ENCODE results near the gene MAL.

Gene MAL

DNA sequence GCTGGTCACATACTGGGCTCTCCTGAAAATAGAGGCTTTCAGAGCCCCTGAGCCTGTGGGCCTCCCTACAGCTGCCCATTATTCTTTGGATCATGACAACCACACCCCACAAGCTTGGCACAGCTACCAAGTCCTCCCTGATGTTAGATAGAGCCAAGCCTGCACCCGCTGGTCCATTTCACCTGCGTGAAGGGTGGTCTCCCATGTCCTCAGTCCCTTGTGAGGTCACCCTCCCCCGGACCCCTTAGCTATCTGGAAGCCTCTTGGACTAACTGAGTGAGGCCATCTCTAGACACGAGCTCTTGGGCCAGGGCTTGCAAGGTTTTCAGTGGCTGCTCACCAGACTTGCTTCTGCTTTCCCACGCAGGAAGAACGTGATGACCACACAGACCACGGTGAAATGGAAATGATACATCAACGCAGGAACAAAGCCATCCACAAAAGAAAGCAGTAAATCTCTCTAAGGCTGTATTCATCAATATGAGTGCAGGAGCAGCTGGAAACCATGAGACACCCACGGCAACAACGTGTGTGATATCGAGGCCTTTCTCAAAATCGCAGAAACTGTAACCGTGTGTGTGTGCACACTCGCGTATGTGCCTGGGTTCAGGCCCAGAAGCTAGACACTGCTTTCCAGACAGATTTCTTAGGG, 10.1 kb upstream of the MAL start:
- no peaks in the 10 kb centered on the region for H3K36me3 ChIP-seq (ENCODE audit: control insufficient read depth, insufficient read depth, low read length)
- H3K4me3 ChIP-seq (ENCODE audit: low read length) = no peak overlapping the region
- H3K9me3 ChIP-seq (ENCODE audit: control insufficient read depth, insufficient read depth, low read length) = peaks cover 2% of the 10 kb centered on the region
- H3K4me1 ChIP-seq (ENCODE audit: control insufficient read depth, insufficient read depth, low read length) = no peaks in the 10 kb centered on the region
- no CpG with 5 or more reads among the region's 15 CpGs for WGBS (ENCODE audit: insufficient coverage, insufficient read length)
- no peak for DNase-seq (ENCODE audit: low read depth, low spot score)
- no peak overlapping the region for H3K27ac ChIP-seq (ENCODE audit: low read length)
- no peaks in the 10 kb centered on the region for H3K27me3 ChIP-seq (ENCODE audit: control insufficient read depth, insufficient read depth, low read length)

DNA sequence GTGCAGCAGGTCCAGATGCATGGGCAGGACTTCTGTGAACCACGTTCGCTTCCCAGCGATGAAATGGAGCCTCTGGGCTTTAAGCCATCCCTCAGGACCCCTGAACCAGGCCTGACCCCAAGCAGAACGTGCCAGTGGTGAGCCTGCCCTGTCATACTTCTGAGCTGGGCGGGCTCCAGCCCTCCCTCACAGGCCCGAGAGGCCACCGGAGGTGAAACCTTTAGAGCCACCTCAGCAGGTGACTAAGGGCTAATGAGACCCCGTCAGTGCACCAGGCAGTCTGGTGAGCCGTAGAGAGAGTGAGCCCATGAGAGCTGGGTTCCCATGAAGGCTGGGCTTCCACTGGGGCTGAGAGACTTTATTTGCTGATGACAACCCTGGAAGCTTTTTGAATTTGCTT, 8.9 kb upstream of the MAL start:
- no CpG with 5 or more reads among the region's 9 CpGs for WGBS (ENCODE audit: insufficient coverage, insufficient read length)

DNA sequence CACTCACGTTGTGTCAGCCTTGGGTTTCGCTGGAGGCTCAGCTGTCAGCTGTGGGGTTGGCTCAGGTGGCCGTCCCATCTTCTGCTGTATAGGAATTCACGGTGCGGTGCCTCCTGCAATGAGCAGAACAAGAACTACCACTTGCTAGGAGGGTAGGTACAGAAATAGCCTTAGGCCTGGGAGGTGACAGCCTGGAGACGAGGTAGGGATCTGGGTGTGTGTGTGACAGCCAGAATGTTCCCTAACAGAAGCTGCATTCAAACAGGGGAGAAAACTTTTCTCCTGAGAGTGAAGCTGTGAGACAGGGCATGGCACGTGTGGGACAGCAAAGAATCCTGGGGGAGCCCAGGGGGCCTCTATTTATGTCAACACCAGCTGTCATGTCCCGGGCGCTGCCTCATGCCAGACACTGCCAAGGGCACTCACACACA, 8.4 kb upstream of the MAL start:
- Histone ChIP-seq H3K9me3 (ENCODE audit: control insufficient read depth, insufficient read depth, low read length) (peaks cover 2% of the 10 kb centered on the region), H3K27me3 (ENCODE audit: control insufficient read depth, insufficient read depth, low read length) (no peaks in the 10 kb centered on the region), H3K36me3 (ENCODE audit: control insufficient read depth, insufficient read depth, low read length) (no peaks in the 10 kb centered on the region), H3K4me1 (ENCODE audit: control insufficient read depth, insufficient read depth, low read length) (no peaks in the 10 kb centered on the region), H3K27ac (ENCODE audit: low read length) (no peak overlapping the region), H3K4me3 (ENCODE audit: low read length) (no peak overlapping the region)
- no peak for DNase-seq (ENCODE audit: low read depth, low spot score)
- whole genome bisulfite sequencing (ENCODE audit: insufficient coverage, insufficient read length) = no CpG with 5 or more reads among the region's 9 CpGs

More for the DNA sequence above, 8.9 kb upstream of the MAL start:
- H3K27me3 ChIP-seq (ENCODE audit: control insufficient read depth, insufficient read depth, low read length) = no peaks in the 10 kb centered on the region
- no peak overlapping the region for H3K27ac ChIP-seq (ENCODE audit: low read length)
- peaks cover 2% of the 10 kb centered on the region for H3K9me3 ChIP-seq (ENCODE audit: control insufficient read depth, insufficient read depth, low read length)
- no peak for DNase-seq (ENCODE audit: low read depth, low spot score)
- no peaks in the 10 kb centered on the region for H3K36me3 ChIP-seq (ENCODE audit: control insufficient read depth, insufficient read depth, low read length)
- H3K4me1 ChIP-seq (ENCODE audit: control insufficient read depth, insufficient read depth, low read length) = no peaks in the 10 kb centered on the region
- H3K4me3 ChIP-seq (ENCODE audit: low read length) = no peak overlapping the region

DNA sequence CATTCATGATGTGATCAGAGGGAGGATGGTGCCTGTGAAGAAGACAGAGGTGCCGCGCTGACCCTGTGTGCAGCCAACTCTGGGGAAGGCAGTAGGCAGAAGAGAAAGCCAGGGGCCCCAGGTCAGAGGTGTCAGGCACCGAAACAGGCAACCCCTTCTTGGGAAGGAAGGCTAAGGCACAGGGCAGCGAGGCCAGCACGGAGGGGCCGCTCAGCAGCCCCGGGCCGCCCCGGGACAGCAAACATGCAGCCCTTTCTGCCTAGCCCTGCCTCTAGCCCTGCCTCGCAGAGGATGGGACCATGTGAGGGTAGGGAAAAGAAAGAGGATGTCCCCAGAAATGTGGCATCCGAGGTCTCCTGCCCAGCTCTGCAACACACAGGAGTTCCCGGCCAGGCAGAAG, 7.7 kb upstream of the MAL start:
- H3K27me3 ChIP-seq (ENCODE audit: control insufficient read depth, insufficient read depth, low read length) = no peaks in the 10 kb centered on the region
- no CpG with 5 or more reads among the region's 12 CpGs for WGBS (ENCODE audit: insufficient coverage, insufficient read length)
- no peak for DNase-seq (ENCODE audit: low read depth, low spot score)
- H3K36me3 ChIP-seq (ENCODE audit: control insufficient read depth, insufficient read depth, low read length) = no peaks in the 10 kb centered on the region
- H3K4me1 ChIP-seq (ENCODE audit: control insufficient read depth, insufficient read depth, low read length) = no peaks in the 10 kb centered on the region
- peaks cover 2% of the 10 kb centered on the region for H3K9me3 ChIP-seq (ENCODE audit: control insufficient read depth, insufficient read depth, low read length)
- H3K27ac ChIP-seq (ENCODE audit: low read length) = no peak overlapping the region
- no peak overlapping the region for H3K4me3 ChIP-seq (ENCODE audit: low read length)

DNA sequence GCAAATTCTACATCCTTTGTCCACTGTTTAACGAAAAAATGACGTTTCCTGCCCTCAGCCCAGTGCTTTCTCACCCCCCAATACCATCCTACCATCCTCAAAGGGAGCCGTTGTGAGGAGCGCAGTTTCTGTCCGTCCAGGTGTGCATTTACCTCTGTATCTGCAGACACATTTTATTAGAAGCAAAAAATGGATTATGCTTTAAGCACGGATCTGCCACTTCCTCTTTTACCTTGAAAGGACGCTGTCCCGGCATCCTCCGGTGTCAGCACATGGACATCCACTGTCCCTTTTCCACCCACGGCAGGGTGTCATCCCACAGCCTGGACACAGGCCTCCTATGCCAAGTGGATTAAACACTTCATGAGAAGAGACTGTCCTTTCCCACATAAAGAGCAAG, 7.2 kb upstream of the MAL start:
- no peak for DNase-seq (ENCODE audit: low read depth, low spot score)
- no peaks in the 10 kb centered on the region for H3K4me1 ChIP-seq (ENCODE audit: control insufficient read depth, insufficient read depth, low read length)
- no peak overlapping the region for H3K4me3 ChIP-seq (ENCODE audit: low read length)
- peaks cover 2% of the 10 kb centered on the region for H3K9me3 ChIP-seq (ENCODE audit: control insufficient read depth, insufficient read depth, low read length)
- H3K36me3 ChIP-seq (ENCODE audit: control insufficient read depth, insufficient read depth, low read length) = no peaks in the 10 kb centered on the region
- H3K27ac ChIP-seq (ENCODE audit: low read length) = no peak overlapping the region
- no peaks in the 10 kb centered on the region for H3K27me3 ChIP-seq (ENCODE audit: control insufficient read depth, insufficient read depth, low read length)
- no CpG with 5 or more reads among the region's 10 CpGs for WGBS (ENCODE audit: insufficient coverage, insufficient read length)

DNA sequence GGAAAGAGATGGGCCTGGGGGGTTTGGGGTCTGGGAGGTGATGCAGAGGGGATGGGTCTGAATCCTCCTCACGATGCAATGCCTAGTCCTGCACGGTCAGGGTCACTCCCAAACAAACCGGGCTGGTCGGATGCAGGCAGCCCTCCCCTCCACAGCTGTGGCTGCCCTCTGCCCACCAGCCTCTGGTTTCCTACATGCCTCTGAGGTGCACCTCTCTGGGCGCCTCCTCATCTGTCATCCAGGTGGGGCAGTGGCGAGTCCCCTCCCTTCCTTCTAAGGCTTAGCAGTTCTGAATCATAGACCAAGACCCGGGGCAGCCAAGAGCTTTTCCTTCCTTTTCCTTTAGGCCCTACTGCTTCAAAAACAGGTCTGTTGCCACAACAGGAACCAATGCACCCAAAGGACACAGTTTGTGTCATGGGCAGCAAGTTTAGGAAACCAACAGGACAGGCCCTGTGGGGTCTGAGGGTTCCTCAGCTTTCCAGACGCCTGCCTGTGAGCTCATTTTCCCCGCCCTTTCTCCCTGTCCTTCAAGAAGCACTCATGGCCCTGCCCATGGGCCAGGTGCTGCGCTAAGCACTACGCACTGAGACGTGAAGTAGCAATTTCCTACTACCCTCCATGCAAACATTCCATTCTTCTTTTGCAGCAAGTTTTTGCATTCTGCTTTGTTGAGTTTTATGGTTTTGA, 6.5 kb upstream of the MAL start:
- Histone ChIP-seq H3K9me3 (ENCODE audit: control insufficient read depth, insufficient read depth, low read length) (peaks cover 2% of the 10 kb centered on the region), H3K4me3 (ENCODE audit: low read length) (no peak overlapping the region), H3K4me1 (ENCODE audit: control insufficient read depth, insufficient read depth, low read length) (no peaks in the 10 kb centered on the region), H3K27me3 (ENCODE audit: control insufficient read depth, insufficient read depth, low read length) (no peaks in the 10 kb centered on the region), H3K36me3 (ENCODE audit: control insufficient read depth, insufficient read depth, low read length) (no peaks in the 10 kb centered on the region), H3K27ac (ENCODE audit: low read length) (no peak overlapping the region)
- DNase-seq (ENCODE audit: low read depth, low spot score) = no peak
- WGBS (ENCODE audit: insufficient coverage, insufficient read length) = no CpG with 5 or more reads among the region's 12 CpGs

DNA sequence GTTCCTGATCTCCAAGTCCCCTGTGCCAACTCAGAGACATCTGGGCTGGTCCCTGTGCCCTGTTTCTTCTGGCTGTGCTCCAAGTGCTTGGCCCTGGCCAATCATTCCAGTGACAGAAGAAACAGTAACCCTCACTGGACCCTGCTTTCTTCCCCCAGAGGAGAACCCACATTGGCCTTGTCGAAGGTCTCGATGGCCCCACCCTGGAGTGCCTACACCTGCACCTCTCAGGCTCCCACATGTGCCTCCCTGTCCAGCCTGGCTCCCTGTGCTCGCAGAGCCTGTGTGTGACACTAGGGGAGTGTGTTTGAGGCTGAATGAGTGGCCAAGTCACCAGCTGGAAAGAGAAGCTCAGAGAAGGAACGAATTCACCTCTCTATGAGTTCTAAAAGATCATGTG, 5.9 kb upstream of the MAL start:
- no peak for DNase-seq (ENCODE audit: low read depth, low spot score)

DNA sequence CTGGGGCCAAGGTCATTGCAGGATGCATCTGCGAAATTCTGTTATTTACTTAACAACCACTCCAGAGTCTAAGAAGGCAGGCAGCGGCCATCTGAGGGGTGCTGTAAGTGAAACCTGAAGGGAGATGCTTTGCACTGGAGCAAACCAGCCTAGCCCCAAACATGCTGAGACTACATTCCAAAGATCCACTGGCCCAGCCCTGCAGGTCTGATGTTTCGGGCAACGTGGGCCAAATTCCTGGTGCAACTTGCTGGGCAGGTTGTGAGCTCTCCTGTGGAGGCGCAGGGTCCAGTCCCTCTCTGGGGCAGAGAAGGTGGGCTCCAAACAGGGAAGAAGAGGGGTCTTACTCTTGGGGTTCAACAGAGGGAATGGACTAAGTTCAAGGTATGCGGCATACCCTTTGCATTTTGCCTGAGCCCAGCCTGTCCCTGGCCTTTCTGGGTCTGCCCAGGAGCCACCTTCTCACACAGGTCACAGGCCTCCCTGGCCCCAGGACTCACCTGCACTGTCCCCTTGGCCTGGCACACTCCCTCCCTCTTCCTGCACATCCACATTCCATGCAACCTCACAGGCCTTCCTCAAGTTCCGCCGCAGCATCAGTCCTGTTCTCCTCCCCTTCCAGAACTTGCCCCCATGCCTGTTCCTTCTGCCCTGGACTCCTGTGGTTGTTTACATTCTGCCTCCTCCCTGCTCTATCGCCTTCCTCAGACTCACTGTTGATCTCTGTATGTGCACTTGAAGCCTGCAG, 5.1 kb upstream of the MAL start:
- peaks cover 2% of the 10 kb centered on the region for H3K9me3 ChIP-seq (ENCODE audit: control insufficient read depth, insufficient read depth, low read length)
- no CpG with 5 or more reads among the region's 9 CpGs for WGBS (ENCODE audit: insufficient coverage, insufficient read length)
- peaks cover 3% of the 10 kb centered on the region; the same call in 1 of the 2 replicates for H3K27me3 ChIP-seq (ENCODE audit: control insufficient read depth, insufficient read depth, low read length)
- H3K4me1 ChIP-seq (ENCODE audit: control insufficient read depth, insufficient read depth, low read length) = no peaks in the 10 kb centered on the region
- H3K36me3 ChIP-seq (ENCODE audit: control insufficient read depth, insufficient read depth, low read length) = no peaks in the 10 kb centered on the region
- H3K27ac ChIP-seq (ENCODE audit: low read length) = no peak overlapping the region
- H3K4me3 ChIP-seq (ENCODE audit: low read length) = no peak overlapping the region
- DNase-seq (ENCODE audit: low read depth, low spot score) = no peak

More for the DNA sequence above, 5.9 kb upstream of the MAL start:
- no peaks in the 10 kb centered on the region for H3K36me3 ChIP-seq (ENCODE audit: control insufficient read depth, insufficient read depth, low read length)
- WGBS (ENCODE audit: insufficient coverage, insufficient read length) = no CpG with 5 or more reads among the region's 4 CpGs
- H3K4me3 ChIP-seq (ENCODE audit: low read length) = no peak overlapping the region
- H3K9me3 ChIP-seq (ENCODE audit: control insufficient read depth, insufficient read depth, low read length) = peaks cover 2% of the 10 kb centered on the region
- H3K27me3 ChIP-seq (ENCODE audit: control insufficient read depth, insufficient read depth, low read length) = no peaks in the 10 kb centered on the region
- H3K27ac ChIP-seq (ENCODE audit: low read length) = no peak overlapping the region
- no peaks in the 10 kb centered on the region for H3K4me1 ChIP-seq (ENCODE audit: control insufficient read depth, insufficient read depth, low read length)

DNA sequence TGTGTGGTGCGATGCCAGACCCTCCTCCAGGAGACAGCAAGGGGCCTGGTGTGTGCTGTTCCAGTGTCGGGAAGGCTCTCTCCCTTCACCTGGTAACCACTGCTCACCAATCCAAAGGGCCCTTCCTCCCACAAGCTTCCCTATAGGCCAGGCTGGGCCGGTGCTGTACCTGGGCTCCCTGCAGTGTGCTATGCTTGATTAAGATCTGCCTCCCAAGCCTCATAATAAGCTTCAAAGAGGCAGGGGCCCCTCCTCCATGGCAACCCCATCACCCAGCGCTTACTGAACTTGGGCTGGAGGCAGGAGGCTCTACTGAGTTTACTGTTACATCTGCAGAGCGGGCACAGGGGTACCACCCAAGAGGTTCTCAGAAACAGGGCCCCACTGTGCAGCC, 4.5 kb upstream of the MAL start:
- no peak overlapping the region for H3K4me3 ChIP-seq (ENCODE audit: low read length)
- H3K36me3 ChIP-seq (ENCODE audit: control insufficient read depth, insufficient read depth, low read length) = no peaks in the 10 kb centered on the region
- peaks cover 2% of the 10 kb centered on the region for H3K9me3 ChIP-seq (ENCODE audit: control insufficient read depth, insufficient read depth, low read length)
- DNase-seq (ENCODE audit: low read depth, low spot score) = no peak
- H3K4me1 ChIP-seq (ENCODE audit: control insufficient read depth, insufficient read depth, low read length) = no peaks in the 10 kb centered on the region
- WGBS (ENCODE audit: insufficient coverage, insufficient read length) = no CpG with 5 or more reads among the region's 5 CpGs
- peaks cover 6% of the 10 kb centered on the region; the same call in 1 of the 2 replicates for H3K27me3 ChIP-seq (ENCODE audit: control insufficient read depth, insufficient read depth, low read length)
- H3K27ac ChIP-seq (ENCODE audit: low read length) = no peak overlapping the region

DNA sequence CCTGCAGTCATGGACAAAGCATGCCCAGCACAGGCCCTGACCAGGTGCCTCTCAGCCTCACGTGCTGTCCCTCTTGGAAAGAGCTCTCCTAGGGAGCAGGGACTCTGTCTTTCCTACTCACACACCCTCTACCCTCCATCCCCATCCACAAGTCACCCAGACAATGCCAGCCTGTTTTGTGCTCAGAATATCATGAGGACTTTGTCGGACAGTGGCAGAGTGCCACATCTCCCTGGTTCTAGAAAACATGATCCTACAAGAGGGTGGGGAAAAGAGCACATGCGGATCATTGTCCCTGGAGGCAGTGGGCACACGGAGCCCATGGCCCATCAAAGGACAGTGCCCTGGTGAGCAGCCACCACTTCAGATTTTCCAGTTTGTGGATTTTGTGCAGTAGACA, 3.7 kb upstream of the MAL start:
- peaks cover 12% of the 10 kb centered on the region for H3K27me3 ChIP-seq (ENCODE audit: control insufficient read depth, insufficient read depth, low read length)
- H3K4me1 ChIP-seq (ENCODE audit: control insufficient read depth, insufficient read depth, low read length) = no peaks in the 10 kb centered on the region
- no peak overlapping the region for H3K27ac ChIP-seq (ENCODE audit: low read length)
- no CpG with 5 or more reads among the region's 4 CpGs for WGBS (ENCODE audit: insufficient coverage, insufficient read length)
- H3K4me3 ChIP-seq (ENCODE audit: low read length) = no peak overlapping the region
- H3K9me3 ChIP-seq (ENCODE audit: control insufficient read depth, insufficient read depth, low read length) = no peaks in the 10 kb centered on the region
- H3K36me3 ChIP-seq (ENCODE audit: control insufficient read depth, insufficient read depth, low read length) = no peaks in the 10 kb centered on the region
- DNase-seq (ENCODE audit: low read depth, low spot score) = no peak

Measured in iPS DF 6.9 (cell line).